Neural crest cell (in vitro differentiated cells): ENCODE results near the gene PCYOX1L. TPM values are rescaled to one million over a fixed set of nuclear protein-coding genes. Genes with fewer than 3 reads are reported as not detected.

Experiments
- DNase-seq: peaks from one replicate; pipeline ENCODE4 v3.0.0; 2021; ENCODE audit warnings: low read depth, mixed read lengths, low spot score
- H3K27ac Mint-ChIP-seq: one replicate; pipeline ENCODE4 v1.8.0; 2021; ENCODE audit warnings: mild to moderate bottlenecking, mixed read lengths; ENCODE audit not compliant: unreplicated experiment
- H3K27me3 Mint-ChIP-seq: 2 replicates; pipeline ENCODE4 v1.8.0; 2021; ENCODE audit warnings: low read depth, mild to moderate bottlenecking, mixed read lengths
- H3K36me3 Mint-ChIP-seq: 2 replicates; pipeline ENCODE4 v1.8.0; 2021; ENCODE audit warnings: low read depth, mild to moderate bottlenecking, mixed read lengths
- H3K4me1 Mint-ChIP-seq: 2 replicates; pipeline ENCODE4 v1.8.0; 2021; ENCODE audit warnings: mixed read lengths
- H3K4me3 Mint-ChIP-seq: one replicate; pipeline ENCODE4 v1.8.0; 2021; ENCODE audit warnings: mild to moderate bottlenecking, mixed read lengths
- H3K9me3 Mint-ChIP-seq: 2 replicates; pipeline ENCODE4 v1.8.0; 2021; ENCODE audit warnings: mixed read lengths
- CTCF ChIP-seq: fragments of 200-600 bp; sonication (generic); conservative IDR thresholded peaks from 2 replicates; pipeline ENCODE4 v1.5.0; 2021; ENCODE audit warnings: antibody characterized with exemption, mild to moderate bottlenecking
- total RNA-seq: library from RNA; stranded (reverse); gene quantifications from 2 replicates; pipeline ENCODE4 v1.2.1, GENCODE V29; 2021

Gene PCYOX1L
- total RNA-seq, 1 donor from 2014 or later: 22.9 TPM

GRCh38 chr5:149406203-149406978 lies 48.5 kb downstream of the PCYOX1L start:
- Mint-ChIP-seq H3K4me3 (no peak overlapping the region), H3K9me3 (no peaks in the 10 kb centered on the region), H3K27me3 (no peaks in the 10 kb centered on the region), H3K36me3 (no peaks in the 10 kb centered on the region), H3K27ac (peak overlapping the region; percentile 57), H3K4me1 (peaks cover 36% of the 10 kb centered on the region)
- DNase-seq: no peak
- no peak for TF ChIP-seq CTCF

GRCh38 chr5:149406979-149407306 lies 49.1 kb downstream of the PCYOX1L start:
- no peaks in the 10 kb centered on the region for H3K36me3 Mint-ChIP-seq
- H3K27ac Mint-ChIP-seq: no peak overlapping the region
- peaks cover 33% of the 10 kb centered on the region for H3K4me1 Mint-ChIP-seq
- TF ChIP-seq CTCF: no peak
- no peaks in the 10 kb centered on the region for H3K9me3 Mint-ChIP-seq
- no peak for DNase-seq
- no peak overlapping the region for H3K4me3 Mint-ChIP-seq
- H3K27me3 Mint-ChIP-seq: no peaks in the 10 kb centered on the region

GRCh38 chr5:149407323-149408251 lies 49.7 kb downstream of the PCYOX1L start:
- Mint-ChIP-seq H3K27ac (no peak overlapping the region), H3K4me3 (peak overlapping the region; percentile 11), H3K36me3 (no peaks in the 10 kb centered on the region), H3K4me1 (peaks cover 29% of the 10 kb centered on the region), H3K27me3 (no peaks in the 10 kb centered on the region), H3K9me3 (no peaks in the 10 kb centered on the region)
- no peak for TF ChIP-seq CTCF
- DNase-seq: no peak

GRCh38 chr5:149408252-149409099 lies 50.6 kb downstream of the PCYOX1L start:
- Mint-ChIP-seq H3K9me3 (no peaks in the 10 kb centered on the region), H3K27me3 (no peaks in the 10 kb centered on the region), H3K4me1 (peaks cover 29% of the 10 kb centered on the region), H3K4me3 (no peak overlapping the region), H3K36me3 (no peaks in the 10 kb centered on the region), H3K27ac (no peak overlapping the region)
- TF ChIP-seq CTCF: no peak
- no peak for DNase-seq

GRCh38 chr5:149409268-149409948 lies 51.6 kb downstream of the PCYOX1L start:
- no peaks in the 10 kb centered on the region for H3K27me3 Mint-ChIP-seq
- H3K27ac Mint-ChIP-seq: no peak overlapping the region
- no peak for TF ChIP-seq CTCF
- no peak for DNase-seq
- peaks cover 23% of the 10 kb centered on the region for H3K4me1 Mint-ChIP-seq
- no peak overlapping the region for H3K4me3 Mint-ChIP-seq
- H3K9me3 Mint-ChIP-seq: no peaks in the 10 kb centered on the region
- no peaks in the 10 kb centered on the region for H3K36me3 Mint-ChIP-seq
